Measurements from ENCODE around the gene NRIP1.

DNA sequence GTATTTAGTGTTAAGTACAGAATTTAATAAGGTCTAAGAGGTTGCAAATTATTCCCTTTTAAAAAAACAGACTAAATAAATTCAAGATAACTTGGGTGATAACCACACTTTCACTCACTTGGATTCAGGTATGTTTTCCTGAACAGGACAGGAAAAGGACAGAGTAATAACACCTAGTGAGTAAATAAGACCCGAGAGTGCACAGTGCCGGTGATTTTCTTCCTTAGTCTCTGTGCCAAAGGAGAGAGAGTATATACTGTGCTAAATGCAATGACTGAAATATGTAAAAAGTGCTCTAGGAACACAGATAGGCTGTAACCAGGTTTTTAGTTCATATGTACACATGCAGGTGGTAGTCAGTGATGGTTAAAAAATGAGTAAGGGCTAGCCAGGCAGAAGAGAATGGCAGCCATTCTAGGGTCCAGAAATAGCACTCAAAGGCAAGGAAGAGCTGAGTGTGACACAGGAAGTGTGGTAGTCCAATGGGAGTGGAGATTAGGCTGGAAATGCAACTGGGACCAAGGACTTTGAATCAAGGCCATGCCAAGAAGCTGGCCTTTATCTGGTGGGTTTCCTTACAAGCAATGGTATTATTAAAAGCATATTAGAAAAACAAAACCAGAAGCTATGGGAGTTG, 58.1 kb downstream of the NRIP1 start:
- TF ChIP-seq SMAD3 (CRISPR knock-in tag; conservative IDR thresholded peaks at IDR 0.05) (no peak), EZH2 (IDR thresholded peaks at IDR 0.05; ENCODE audit: borderline replicate concordance, low read depth, low read length) (no peak), ZBED1 (IDR thresholded peaks at IDR 0.05) (no peak), SIN3A (IDR thresholded peaks at IDR 0.05; ENCODE audit: borderline replicate concordance in 2 of 2, control insufficient read depth in 1 of 2, low read depth in 2 of 2, low read length in 2 of 2) (no peak), MAZ (CRISPR knock-in tag; conservative IDR thresholded peaks at IDR 0.05 in 1 of 2, IDR thresholded peaks at IDR 0.05 in 1 of 2) (no peak)
- TF ChIP-seq, protein P1, sequence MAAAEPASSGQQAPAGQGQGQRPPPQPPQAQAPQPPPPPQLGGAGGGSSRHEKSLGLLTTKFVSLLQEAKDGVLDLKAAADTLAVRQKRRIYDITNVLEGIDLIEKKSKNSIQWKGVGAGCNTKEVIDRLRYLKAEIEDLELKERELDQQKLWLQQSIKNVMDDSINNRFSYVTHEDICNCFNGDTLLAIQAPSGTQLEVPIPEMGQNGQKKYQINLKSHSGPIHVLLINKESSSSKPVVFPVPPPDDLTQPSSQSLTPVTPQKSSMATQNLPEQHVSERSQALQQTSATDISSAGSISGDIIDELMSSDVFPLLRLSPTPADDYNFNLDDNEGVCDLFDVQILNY (CRISPR knock-in tag; IDR thresholded peaks at IDR 0.05) = no peak
- TF ChIP-seq, protein P2, sequence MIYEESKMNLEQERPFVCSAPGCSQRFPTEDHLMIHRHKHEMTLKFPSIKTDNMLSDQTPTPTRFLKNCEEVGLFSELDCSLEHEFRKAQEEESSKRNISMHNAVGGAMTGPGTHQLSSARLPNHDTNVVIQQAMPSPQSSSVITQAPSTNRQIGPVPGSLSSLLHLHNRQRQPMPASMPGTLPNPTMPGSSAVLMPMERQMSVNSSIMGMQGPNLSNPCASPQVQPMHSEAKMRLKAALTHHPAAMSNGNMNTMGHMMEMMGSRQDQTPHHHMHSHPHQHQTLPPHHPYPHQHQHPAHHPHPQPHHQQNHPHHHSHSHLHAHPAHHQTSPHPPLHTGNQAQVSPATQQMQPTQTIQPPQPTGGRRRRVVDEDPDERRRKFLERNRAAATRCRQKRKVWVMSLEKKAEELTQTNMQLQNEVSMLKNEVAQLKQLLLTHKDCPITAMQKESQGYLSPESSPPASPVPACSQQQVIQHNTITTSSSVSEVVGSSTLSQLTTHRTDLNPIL (CRISPR knock-in tag; IDR thresholded peaks at IDR 0.05) = no peak

All from K562 (cell line).